Panc1 (cell line): ENCODE data around the gene C22orf39. TPM values are rescaled to one million over a fixed set of nuclear protein-coding genes. Genes with fewer than 3 reads are reported as not detected.

Source experiments
- ATAC-seq: fragments of 200-7000 bp; cut with Tn5 transposase; 2 replicates; pipeline ENCODE4 v1.9.1; 2020; ENCODE audit warnings: mild to moderate bottlenecking, moderate library complexity
- BruUV-seq: library from RNA; stranded (reverse); fragments of 400-500 nt; replicated peaks from 2 replicates; lab custom pipeline; 2021; lab: Mats Ljungman, UMichigan
- CTCF ChIA-PET: fragments of 300-600 bp; sonication (Branson Sonifier 250); formaldehyde crosslinking; loops from one replicate; lab custom pipeline; 2022; ENCODE audit warnings: antibody characterized with exemption; lab: Charles Lee
- POLR2A ChIA-PET: fragments of 300-600 bp; sonication (Branson Sonifier 250); formaldehyde crosslinking; loops from one replicate; lab custom pipeline; 2022; ENCODE audit warnings: antibody characterized with exemption; lab: Charles Lee
- DNase-seq: peaks from one replicate; pipeline ENCODE4 v3.0.0-alpha.2; 2010; ENCODE audit warnings: low read depth, low spot score
- H3K27ac ChIP-seq: 2 replicates; pipeline ENCODE4 v1.5.1; 2011; ENCODE audit warnings: mild to moderate bottlenecking, low read length, inconsistent platforms
- H3K27me3 ChIP-seq: fragments of 200-500 bp; sonication (Bioruptor generic); 2 replicates; pipeline ENCODE4 v1.6.0; 2014; ENCODE audit warnings: low read length, inconsistent platforms; ENCODE audit not compliant: control insufficient read depth, insufficient read depth
- H3K36me3 ChIP-seq: fragments of 200-500 bp; sonication (Bioruptor generic); 2 replicates; pipeline ENCODE4 v1.5.1; 2014; ENCODE audit warnings: inconsistent platforms, mild to moderate bottlenecking, low read length, moderate library complexity; ENCODE audit not compliant: control insufficient read depth, insufficient read depth
- H3K4me1 ChIP-seq: 2 replicates; pipeline ENCODE4 v1.5.1; 2011; ENCODE audit warnings: inconsistent platforms, mild to moderate bottlenecking, low read length, moderate library complexity; ENCODE audit not compliant: control insufficient read depth, insufficient read depth
- H3K4me3 ChIP-seq, 2 experiments: 2 replicates each; pipeline ENCODE4 v1.5.1; 2011 to 2012; ENCODE audit warnings: low read depth in 2 of 2, low read length in 2 of 2, mild to moderate bottlenecking in 2 of 2, inconsistent platforms in 1 of 2, moderate library complexity in 1 of 2
- H3K9me3 ChIP-seq: fragments of 200-500 bp; sonication (Bioruptor generic); 2 replicates; pipeline ENCODE4 v1.5.1; 2014; ENCODE audit warnings: low read depth, mild to moderate bottlenecking, inconsistent platforms, low read length, moderate library complexity; ENCODE audit not compliant: control insufficient read depth, insufficient read depth
- CTCF ChIP-seq: fragments of 450-650 bp; IDR thresholded peaks from 2 replicates; pipeline ENCODE4 v1.5.1; 2017; ENCODE audit warnings: mild to moderate bottlenecking
- POLR2AphosphoS5 ChIP-seq: IDR thresholded peaks from 2 replicates; pipeline ENCODE4 v1.6.1; 2012; ENCODE audit warnings: mild to moderate bottlenecking, low read depth, low read length, moderate library complexity
- REST ChIP-seq, 2 experiments: IDR thresholded peaks; 2 replicates each; pipeline ENCODE4 v1.6.1; 2011 to 2012; ENCODE audit warnings: low read depth in 2 of 2, control low read depth in 1 of 2, low read length in 1 of 2, mild to moderate bottlenecking in 1 of 2, moderate library complexity in 1 of 2; ENCODE audit not compliant: insufficient read depth in 1 of 2
- SIN3A ChIP-seq: IDR thresholded peaks from 2 replicates; pipeline ENCODE4 v1.6.1; 2012; ENCODE audit warnings: low read depth, mild to moderate bottlenecking, low read length, moderate library complexity, borderline replicate concordance; ENCODE audit not compliant: insufficient read depth
- TCF7L2 ChIP-seq: IDR thresholded peaks from 2 replicates; pipeline ENCODE4 v1.6.1; 2011; ENCODE audit warnings: mild to moderate bottlenecking, low read depth, low read length, inconsistent platforms
- in situ Hi-C: cut with HindIII; loops from 2 replicates; pipeline ENCODE4 v1.10.0; 2016; ENCODE audit warnings: low sequenced_read_pairs, low pct_unique_long_range_greater_than_20kb
- intact Hi-C: fragments of 100-400 bp; cut with micrococcal nuclease; formaldehyde crosslinking; loops from one replicate; pipeline ENCODE4 v1.10.0; 2022; ENCODE audit not compliant: unreplicated experiment
- total RNA-seq: library from RNA; stranded (reverse); gene quantifications from one replicate; pipeline ENCODE4 v1.2.1, GENCODE V29; 2021; ENCODE audit not compliant: unreplicated experiment

The C22orf39 gene
- total RNA-seq, 1 experiment from 2014 or later = 20.5 TPM

GRCh38 chr22:19457828-19458428, 10.4 kb upstream of the C22orf39 start:
- no peaks in the 10 kb centered on the region for H3K4me1 ChIP-seq
- no peak overlapping the region for H3K27ac ChIP-seq
- ChIA-PET CTCF (interaction anchor here (0.7 kb wide), 1 partner anchor 16 kb away, joined by 3 read pairs; no protein-coding TSS in a partner anchor), POLR2A (no interaction called here)
- H3K9me3 ChIP-seq = no peaks in the 10 kb centered on the region
- DNase-seq = no peak
- no peak for ATAC-seq
- intact Hi-C loops = no loop called here
- no peaks in the 10 kb centered on the region for H3K27me3 ChIP-seq
- in situ Hi-C loops = no loop called here
- TF ChIP-seq SIN3A = no peak
- no peak for TF ChIP-seq TCF7L2
- no peak overlapping the region for H3K4me3 ChIP-seq
- H3K36me3 ChIP-seq = peaks cover 9% of the 10 kb centered on the region; the same call in 1 of the 2 replicates
- no TSS peak for BruUV-seq

GRCh38 chr22:19456541-19456940, 9.0 kb upstream of the C22orf39 start:
- TF ChIP-seq SIN3A (no peak), REST (IDR thresholded peaks at IDR 0.05; ENCODE audit: insufficient read depth in 1 of 2, low read depth in 2 of 2, low read length in 1 of 2) (no peak), POLR2AphosphoS5 (no peak), TCF7L2 (no peak), CTCF (no peak)
- H3K4me1 ChIP-seq = no peaks in the 10 kb centered on the region
- in situ Hi-C loops (no loop called here), intact Hi-C loops (no loop called here)
- H3K4me3 ChIP-seq = no peak overlapping the region
- POLR2A ChIA-PET = no interaction called here
- CTCF ChIA-PET = no interaction called here
- DNase-seq = no peak
- H3K36me3 ChIP-seq = peaks cover 4% of the 10 kb centered on the region; the same call in 1 of the 2 replicates
- BruUV-seq = no TSS peak
- no peaks in the 10 kb centered on the region for H3K9me3 ChIP-seq
- no peak overlapping the region for H3K27ac ChIP-seq
- H3K27me3 ChIP-seq = no peaks in the 10 kb centered on the region
- no peak for ATAC-seq
